Natural killer cell (primary cell): ENCODE measurements around the gene ARHGEF18. TPM values are rescaled to one million over a fixed set of nuclear protein-coding genes. Genes with fewer than 3 reads are reported as not detected.

ENCODE experiments used
- ATAC-seq, 3 donors: fragments of 150-1000 bp in 2 of 3; fragments of 200-7000 bp in 1 of 3; cut with Tn5 transposase; 1 replicate in 1 of 3; 2 replicates in 2 of 3; pipeline ENCODE4 v1.10.0; 2021; ENCODE audit warnings: mild to moderate bottlenecking in 2 of 3, moderate library complexity in 2 of 3
- DNase-seq, 2 donors: peaks; one replicate each; pipeline versions ENCODE4 v3.0.0 to v3.0.0-alpha.2; 2013 to 2021; ENCODE audit warnings: mixed read lengths in 1 of 2
- H3K27ac ChIP-seq: one replicate; pipeline ENCODE4 v1.5.1; 2013; ENCODE audit warnings: mild to moderate bottlenecking, low read length
- H3K27me3 ChIP-seq: one replicate; pipeline ENCODE4 v1.6.1; 2013; ENCODE audit warnings: low read length; ENCODE audit not compliant: control insufficient read depth, insufficient read depth
- H3K36me3 ChIP-seq: one replicate; pipeline ENCODE4 v1.6.1; 2013; ENCODE audit warnings: low read length; ENCODE audit not compliant: control insufficient read depth, insufficient read depth
- H3K4me1 ChIP-seq: one replicate; pipeline ENCODE4 v1.6.1; 2013; ENCODE audit warnings: low read length; ENCODE audit not compliant: control insufficient read depth, insufficient read depth
- H3K4me3 ChIP-seq: one replicate; pipeline ENCODE4 v1.5.1; 2013; ENCODE audit warnings: low read length
- H3K9me3 ChIP-seq: one replicate; pipeline ENCODE4 v1.6.1; 2013; ENCODE audit warnings: low read length; ENCODE audit not compliant: control insufficient read depth, insufficient read depth
- H3K27ac Mint-ChIP-seq, 2 donors: one replicate each; pipeline ENCODE4 v1.8.0; 2022; ENCODE audit warnings: mild to moderate bottlenecking in 2 of 2, mixed read lengths in 2 of 2, moderate library complexity in 1 of 2
- H3K27me3 Mint-ChIP-seq, 2 donors: one replicate each; pipeline ENCODE4 v1.8.0; 2022; ENCODE audit warnings: low read depth in 2 of 2, mixed read lengths in 2 of 2
- H3K36me3 Mint-ChIP-seq: one replicate; pipeline ENCODE4 v1.8.0; 2022; ENCODE audit warnings: mixed read lengths
- H3K4me1 Mint-ChIP-seq, 2 donors: one replicate each; pipeline ENCODE4 v1.8.0; 2022; ENCODE audit warnings: mixed read lengths in 2 of 2
- H3K4me3 Mint-ChIP-seq: one replicate; pipeline ENCODE4 v1.8.0; 2022; ENCODE audit warnings: mild to moderate bottlenecking, moderate library complexity, mixed read lengths
- H3K9me3 Mint-ChIP-seq, 2 donors: one replicate each; pipeline ENCODE4 v1.8.0; 2022; ENCODE audit warnings: mixed read lengths in 2 of 2
- CTCF ChIP-seq: fragments of 200-600 bp; IDR thresholded peaks from one replicate; pipeline ENCODE4 v1.8.0; 2022; ENCODE audit warnings: antibody characterized with exemption
- WGBS: methylation state at CpG from one replicate; pipeline ENCODE4 v1.1.7; 2013; ENCODE audit warnings: missing lambda C conversion rate; ENCODE audit not compliant: insufficient coverage; 5-methylcytosine and 5-hydroxymethylcytosine counted together
- intact Hi-C: fragments of 100-400 bp; cut with micrococcal nuclease; formaldehyde crosslinking; loops from one replicate; pipeline ENCODE4 v1.14.2; 2022
- total RNA-seq, 4 donors: library from RNA; stranded (reverse); fragments of 120-200 nt in 1 of 4; gene quantifications; one replicate each; pipeline versions ENCODE4 v1.2.3 to v1.2.4, GENCODE V29; 2013 to 2022

Gene ARHGEF18
- total RNA-seq, 3 donors from 2014 or later (not counting 1 experiment from before 2014, with no cell fraction given), result 53.6 to 61.5 (median 54.1) TPM

DNA sequence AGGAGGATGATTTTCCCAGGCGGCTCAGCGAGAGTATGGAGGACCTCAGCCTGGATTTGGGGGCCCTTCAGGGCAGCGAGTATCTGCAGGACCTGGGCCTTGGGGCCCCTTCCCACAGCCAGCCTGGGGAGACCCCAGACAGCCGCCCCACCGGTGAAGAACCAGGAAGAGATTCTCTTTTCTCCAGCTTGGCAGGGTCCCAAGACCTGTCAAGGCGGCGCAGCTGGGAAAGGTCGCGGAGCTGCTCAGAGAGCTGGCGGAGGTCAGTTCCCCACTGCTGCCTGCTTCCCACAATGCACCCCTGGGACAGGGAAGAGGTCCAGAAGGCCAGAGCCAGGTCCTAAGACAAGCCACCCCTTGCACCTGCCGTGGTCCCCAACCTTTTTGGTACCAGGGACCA, 24.1 kb downstream of the ARHGEF18 start:
- ATAC-seq (no peak), DNase-seq (no peak)
- no peak overlapping the region for H3K27ac Mint-ChIP-seq
- TF ChIP-seq CTCF, result no peak
- no peaks in the 10 kb centered on the region for H3K27me3 Mint-ChIP-seq
- Histone ChIP-seq H3K4me3 (no peak overlapping the region), H3K36me3 (peaks cover 70% of the 10 kb centered on the region), H3K27ac (no peak overlapping the region), H3K9me3 (no peaks in the 10 kb centered on the region), H3K4me1 (no peaks in the 10 kb centered on the region), H3K27me3 (no peaks in the 10 kb centered on the region)
- 98% methylated on average over 11 of the region's 11 CpGs for WGBS
- intact Hi-C loops, result no loop called here
- H3K9me3 Mint-ChIP-seq, result no peaks in the 10 kb centered on the region
- no peak overlapping the region for H3K4me3 Mint-ChIP-seq
- peaks cover 0 to 5% of the 10 kb centered on the region in 2 donors for H3K4me1 Mint-ChIP-seq
- no peaks in the 10 kb centered on the region for H3K36me3 Mint-ChIP-seq

- no peak overlapping the region for H3K4me3 Mint-ChIP-seq
- ATAC-seq (no peak), DNase-seq (no peak)
- no peak overlapping the region for H3K4me3 ChIP-seq
- H3K4me1 Mint-ChIP-seq, result no peaks in the 10 kb centered on the region
- no peak overlapping the region for H3K27ac ChIP-seq
- H3K9me3 ChIP-seq, result no peaks in the 10 kb centered on the region
- H3K27me3 Mint-ChIP-seq, result no peaks in the 10 kb centered on the region
- no peaks in the 10 kb centered on the region for H3K36me3 Mint-ChIP-seq
- WGBS, result 94% methylated on average over 5 of the region's 6 CpGs
- intact Hi-C loops, result no loop called here
- H3K9me3 Mint-ChIP-seq, result no peaks in the 10 kb centered on the region
- H3K4me1 ChIP-seq, result no peaks in the 10 kb centered on the region
- peaks cover 68% of the 10 kb centered on the region for H3K36me3 ChIP-seq
- no peak overlapping the region for H3K27ac Mint-ChIP-seq
- TF ChIP-seq CTCF, result no peak
- no peaks in the 10 kb centered on the region for H3K27me3 ChIP-seq
Observed at GRCh38 chr19:7373862-7374261, 25.1 kb downstream of the ARHGEF18 start.

DNA sequence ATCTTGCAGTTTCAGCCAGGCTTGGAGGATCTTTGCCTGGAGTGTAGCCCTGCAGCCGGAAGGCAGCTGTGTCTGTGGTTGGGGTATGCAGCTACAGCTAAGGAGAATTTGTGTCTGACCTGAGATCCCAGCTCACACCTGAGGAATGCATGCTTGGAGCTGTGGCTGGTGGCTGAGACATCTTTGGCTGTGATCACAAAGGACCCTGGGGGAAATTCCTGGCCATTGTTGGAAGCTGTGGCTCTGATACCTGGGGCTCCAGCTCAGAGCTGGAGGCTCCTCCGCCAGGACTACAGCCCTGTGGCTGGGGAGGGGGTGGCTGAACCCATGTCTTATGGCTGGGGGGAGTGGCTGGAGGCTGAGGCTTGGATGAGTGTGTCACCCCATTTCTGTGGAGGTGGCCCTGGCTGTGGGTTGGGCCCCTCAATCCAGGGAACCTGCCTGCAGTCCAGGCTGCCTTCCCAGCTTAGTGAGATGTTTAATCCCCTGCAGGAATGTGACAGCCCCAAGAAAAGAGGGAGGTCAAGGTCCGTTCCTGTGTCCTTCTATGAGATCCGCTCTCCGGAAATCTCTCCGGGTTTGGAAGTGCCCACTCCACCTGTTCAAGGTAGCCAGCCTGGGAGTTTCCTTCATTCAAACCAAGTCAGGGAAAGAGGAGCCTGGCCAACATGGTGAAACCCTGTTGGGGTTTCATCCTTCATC, 27.6 kb downstream of the ARHGEF18 start:
- Histone ChIP-seq H3K9me3 (no peaks in the 10 kb centered on the region), H3K36me3 (peaks cover 68% of the 10 kb centered on the region), H3K4me1 (no peaks in the 10 kb centered on the region), H3K27ac (no peak overlapping the region), H3K4me3 (no peak overlapping the region), H3K27me3 (no peaks in the 10 kb centered on the region)
- DNase-seq, result no peak
- TF ChIP-seq CTCF, result no peak
- Mint-ChIP-seq H3K4me3 (no peak overlapping the region), H3K36me3 (no peaks in the 10 kb centered on the region), H3K27me3 (no peaks in the 10 kb centered on the region), H3K9me3 (no peaks in the 10 kb centered on the region), H3K4me1 (peaks cover 0 to 5% of the 10 kb centered on the region in 2 donors), H3K27ac (no peak overlapping the region)
- intact Hi-C loops, result no loop called here
- no peak for ATAC-seq
- WGBS, result 96% methylated on average over 6 of the region's 6 CpGs

DNA sequence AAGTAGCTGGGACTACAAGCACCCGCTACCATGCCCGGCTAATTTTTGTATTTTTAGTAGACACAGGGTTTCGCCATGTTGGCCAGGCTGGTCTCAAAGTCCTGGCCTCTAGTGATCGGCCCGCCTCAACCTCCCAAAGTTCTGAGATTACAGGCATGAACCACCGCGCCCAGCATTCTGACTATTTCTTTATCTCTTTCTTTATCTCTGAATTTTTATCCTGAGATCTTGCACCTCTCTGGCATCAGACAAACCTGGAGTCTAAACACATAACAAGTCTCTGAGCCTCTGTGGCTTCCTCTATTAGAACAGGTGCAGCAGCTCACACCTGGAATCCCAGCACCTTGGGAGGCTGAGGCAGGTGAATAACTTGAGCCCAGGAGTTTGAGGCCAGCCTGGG, 28.5 kb downstream of the ARHGEF18 start:
- H3K27ac Mint-ChIP-seq, result no peak overlapping the region
- H3K4me1 Mint-ChIP-seq, result peaks cover 0 to 5% of the 10 kb centered on the region in 2 donors
- H3K36me3 Mint-ChIP-seq, result no peaks in the 10 kb centered on the region

More for the DNA sequence above, 28.5 kb downstream of the ARHGEF18 start:
- Histone ChIP-seq H3K9me3 (no peaks in the 10 kb centered on the region), H3K27ac (no peak overlapping the region), H3K27me3 (no peaks in the 10 kb centered on the region), H3K4me3 (no peak overlapping the region), H3K4me1 (no peaks in the 10 kb centered on the region), H3K36me3 (peaks cover 65% of the 10 kb centered on the region)
- Mint-ChIP-seq H3K27me3 (no peaks in the 10 kb centered on the region), H3K4me3 (no peak overlapping the region), H3K9me3 (no peaks in the 10 kb centered on the region)
- TF ChIP-seq CTCF, result no peak
- ATAC-seq, result no peak
- no peak for DNase-seq
- WGBS, result 97% methylated on average over 7 of the region's 7 CpGs
- intact Hi-C loops, result no loop called here
